ENCODE measurements around the gene TUG1.

- TF ChIP-seq POLR2AphosphoS5 (IDR thresholded peaks at IDR 0.05; ENCODE audit: low read depth, low read length), result no peak
- TF ChIP-seq, protein P1, sequence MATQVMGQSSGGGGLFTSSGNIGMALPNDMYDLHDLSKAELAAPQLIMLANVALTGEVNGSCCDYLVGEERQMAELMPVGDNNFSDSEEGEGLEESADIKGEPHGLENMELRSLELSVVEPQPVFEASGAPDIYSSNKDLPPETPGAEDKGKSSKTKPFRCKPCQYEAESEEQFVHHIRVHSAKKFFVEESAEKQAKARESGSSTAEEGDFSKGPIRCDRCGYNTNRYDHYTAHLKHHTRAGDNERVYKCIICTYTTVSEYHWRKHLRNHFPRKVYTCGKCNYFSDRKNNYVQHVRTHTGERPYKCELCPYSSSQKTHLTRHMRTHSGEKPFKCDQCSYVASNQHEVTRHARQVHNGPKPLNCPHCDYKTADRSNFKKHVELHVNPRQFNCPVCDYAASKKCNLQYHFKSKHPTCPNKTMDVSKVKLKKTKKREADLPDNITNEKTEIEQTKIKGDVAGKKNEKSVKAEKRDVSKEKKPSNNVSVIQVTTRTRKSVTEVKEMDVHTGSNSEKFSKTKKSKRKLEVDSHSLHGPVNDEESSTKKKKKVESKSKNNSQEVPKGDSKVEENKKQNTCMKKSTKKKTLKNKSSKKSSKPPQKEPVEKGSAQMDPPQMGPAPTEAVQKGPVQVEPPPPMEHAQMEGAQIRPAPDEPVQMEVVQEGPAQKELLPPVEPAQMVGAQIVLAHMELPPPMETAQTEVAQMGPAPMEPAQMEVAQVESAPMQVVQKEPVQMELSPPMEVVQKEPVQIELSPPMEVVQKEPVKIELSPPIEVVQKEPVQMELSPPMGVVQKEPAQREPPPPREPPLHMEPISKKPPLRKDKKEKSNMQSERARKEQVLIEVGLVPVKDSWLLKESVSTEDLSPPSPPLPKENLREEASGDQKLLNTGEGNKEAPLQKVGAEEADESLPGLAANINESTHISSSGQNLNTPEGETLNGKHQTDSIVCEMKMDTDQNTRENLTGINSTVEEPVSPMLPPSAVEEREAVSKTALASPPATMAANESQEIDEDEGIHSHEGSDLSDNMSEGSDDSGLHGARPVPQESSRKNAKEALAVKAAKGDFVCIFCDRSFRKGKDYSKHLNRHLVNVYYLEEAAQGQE (IDR thresholded peaks at IDR 0.05; ENCODE audit: insufficient read depth in 1 of 2, low read depth in 2 of 2, low read length in 2 of 2), result no peak
Observed at GRCh38 chr22:30940685-30941362, 28.2 kb upstream of the TUG1 start.

Data from PFSK-1 (cell line).